GM21423 (cell line): ENCODE results near the gene ESAM.

Experiments used
- ATAC-seq: cut with Tn5 transposase; IDR thresholded peaks from one replicate; pipeline ENCODE4 v1.9.1; 2021; ENCODE audit warnings: mild to moderate bottlenecking, moderate library complexity; ENCODE audit not compliant: unreplicated experiment

The ESAM gene, protein sequence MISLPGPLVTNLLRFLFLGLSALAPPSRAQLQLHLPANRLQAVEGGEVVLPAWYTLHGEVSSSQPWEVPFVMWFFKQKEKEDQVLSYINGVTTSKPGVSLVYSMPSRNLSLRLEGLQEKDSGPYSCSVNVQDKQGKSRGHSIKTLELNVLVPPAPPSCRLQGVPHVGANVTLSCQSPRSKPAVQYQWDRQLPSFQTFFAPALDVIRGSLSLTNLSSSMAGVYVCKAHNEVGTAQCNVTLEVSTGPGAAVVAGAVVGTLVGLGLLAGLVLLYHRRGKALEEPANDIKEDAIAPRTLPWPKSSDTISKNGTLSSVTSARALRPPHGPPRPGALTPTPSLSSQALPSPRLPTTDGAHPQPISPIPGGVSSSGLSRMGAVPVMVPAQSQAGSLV

DNA sequence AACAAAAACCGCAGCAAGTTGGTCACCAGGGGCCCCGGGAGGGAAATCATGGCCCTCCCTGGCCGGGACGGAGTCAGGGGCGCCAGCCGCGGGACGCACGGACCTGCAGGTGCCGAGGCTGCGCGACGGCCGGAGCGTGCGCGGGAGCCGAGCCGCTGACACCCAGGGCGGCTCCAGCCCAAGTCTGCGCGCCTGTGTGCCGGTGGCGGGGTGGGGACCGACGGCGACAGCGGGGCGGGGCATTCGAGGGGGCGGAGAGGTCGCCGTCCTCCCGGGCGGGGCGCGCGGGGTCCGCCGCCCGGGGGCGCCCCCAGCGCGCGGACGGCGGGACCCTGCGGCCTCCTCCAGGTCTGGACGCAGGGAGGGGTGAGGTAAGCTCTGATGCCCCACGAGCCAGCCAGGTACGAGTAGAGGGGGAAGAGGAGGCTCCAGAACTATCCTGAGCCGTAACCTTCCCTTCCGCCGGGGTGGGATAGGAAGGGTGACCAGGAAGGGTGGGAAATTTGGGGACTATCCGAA lies at the start of gene ESAM:
TSS of gene ESAM (minus strand) at position 186 of the 519 bp plus-strand sequence. CDS start at position 50, 136 bp downstream.
- ATAC-seq: peak; percentile 54

- ATAC-seq: no peak
These were observed 49.5 kb upstream of the ESAM start for GRCh38 chr11:124811399-124812125.

- ATAC-seq: no peak
These were observed 45.7 kb upstream of the ESAM start for GRCh38 chr11:124807660-124808270.

DNA sequence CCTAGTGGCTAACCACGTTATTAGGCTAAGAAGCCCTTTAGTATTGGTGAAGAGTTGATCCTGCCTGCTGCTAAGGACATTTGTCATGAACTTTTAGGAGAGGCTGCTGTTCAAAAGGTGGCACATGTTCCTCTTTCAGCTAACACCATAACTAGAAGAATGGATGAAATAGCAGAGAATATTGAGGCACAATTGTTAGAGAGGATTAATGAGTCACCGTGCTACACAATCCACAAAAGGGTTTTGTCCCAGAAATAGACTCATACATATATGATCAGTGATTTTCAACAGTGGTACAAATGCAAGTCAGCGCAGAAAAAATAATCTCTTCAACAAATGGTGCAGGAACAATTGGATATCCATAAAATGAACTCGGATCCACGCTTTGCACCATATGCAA lies 45.1 kb upstream of the ESAM start:
- ATAC-seq: no peak

DNA sequence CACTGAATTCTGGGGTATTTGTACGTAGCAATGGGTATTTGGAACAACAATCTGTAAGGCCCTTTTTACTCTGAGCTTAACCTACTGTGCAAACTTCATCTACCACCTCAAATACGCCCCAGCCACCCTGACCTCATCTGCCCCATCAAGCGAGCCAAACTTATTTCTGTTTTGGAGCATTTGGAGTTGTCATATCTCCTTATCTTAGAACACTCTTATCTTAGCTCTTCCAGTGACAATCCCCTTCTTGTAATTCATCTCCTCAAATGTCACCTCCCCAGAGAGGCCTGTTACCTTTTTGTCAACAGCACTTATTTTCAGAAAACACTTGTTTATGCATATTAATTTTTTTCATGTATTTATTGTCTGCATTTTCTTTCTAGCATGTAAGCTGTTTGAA lies 42.8 kb upstream of the ESAM start:
- no peak for ATAC-seq

GRCh38 chr11:124801636-124802312 lies 39.7 kb upstream of the ESAM start:
- ATAC-seq: no peak

DNA sequence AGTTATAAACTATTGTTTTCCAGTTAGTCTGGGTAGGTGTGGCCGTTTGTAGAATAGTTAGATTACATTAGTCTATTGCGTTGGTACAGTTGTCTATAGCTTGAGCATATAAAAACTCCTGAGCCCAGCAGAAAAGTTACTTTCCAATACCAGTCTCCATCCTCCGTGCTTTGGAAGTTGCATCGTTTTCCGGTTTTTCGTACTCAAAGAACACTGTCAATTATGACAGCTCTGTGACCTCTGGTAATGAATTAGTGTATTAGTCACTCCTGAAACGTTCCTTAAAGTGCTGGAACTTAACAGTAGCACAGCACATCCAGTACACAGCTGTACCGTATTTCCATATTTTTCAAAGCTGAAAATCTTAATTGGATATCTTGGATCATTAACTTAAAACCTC lies 38.9 kb upstream of the ESAM start:
- no peak for ATAC-seq

DNA sequence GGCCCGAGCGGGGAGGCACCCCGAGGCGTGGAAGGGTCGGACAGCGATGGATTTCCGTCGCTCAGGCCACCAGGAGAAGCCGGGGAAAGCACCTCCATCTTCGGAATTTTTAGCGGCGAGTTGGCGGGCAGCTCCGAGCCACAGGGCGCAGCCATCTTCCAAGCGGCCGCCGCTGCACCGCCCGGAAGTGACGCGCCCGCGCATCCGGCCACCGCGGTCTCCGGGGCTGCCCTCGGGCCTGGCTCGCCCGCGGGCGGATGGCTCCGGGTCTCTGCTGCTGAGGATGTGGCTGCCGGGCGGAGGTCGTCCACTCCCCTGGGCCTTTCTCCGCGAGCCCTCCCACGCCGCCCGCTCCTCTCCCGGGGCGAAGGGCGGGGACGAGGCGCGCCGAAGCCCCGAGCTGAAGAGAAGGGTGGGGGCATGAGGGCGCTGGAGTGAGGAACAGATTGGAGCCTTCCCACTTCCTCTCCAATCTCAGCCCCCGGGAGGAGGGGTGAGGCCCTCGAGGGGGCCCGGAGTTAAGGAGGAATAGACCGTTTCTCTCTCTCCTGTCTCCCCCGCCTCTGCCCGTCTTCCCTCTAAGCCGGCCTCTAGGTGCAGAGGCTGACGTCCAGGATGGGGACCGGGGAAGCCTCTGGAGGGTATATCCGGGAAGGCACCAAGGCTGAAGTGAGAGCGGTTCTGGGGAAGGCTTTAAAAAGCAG lies 38.3 kb upstream of the ESAM start, which contains the start of gene MSANTD2:
TSS of gene MSANTD2 (minus strand) at position 181 of the 704 bp plus-strand sequence. CDS start at position 155, 26 bp downstream.
- peak; percentile 84 for ATAC-seq

GRCh38 chr11:124799348-124800225 lies 37.5 kb upstream of the ESAM start:
- peak; percentile 38 for ATAC-seq

DNA sequence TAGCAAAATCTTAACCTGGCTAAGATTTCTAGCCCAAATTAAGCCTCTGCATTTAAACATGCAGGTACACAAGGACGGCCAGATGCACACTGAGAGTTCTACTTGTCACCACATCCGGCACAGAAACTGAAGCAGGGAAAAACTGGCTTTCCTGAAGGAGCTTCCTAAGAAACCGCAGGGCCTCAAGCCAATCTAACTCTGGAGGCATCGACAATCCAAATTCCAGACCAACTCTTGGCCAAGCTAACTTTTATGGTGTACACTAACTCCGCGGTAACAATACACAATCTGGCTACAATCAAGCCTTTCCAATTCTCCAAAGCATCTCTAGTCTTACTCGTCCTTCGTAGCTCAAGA lies 36.9 kb upstream of the ESAM start:
- peak; percentile 20 for ATAC-seq

DNA sequence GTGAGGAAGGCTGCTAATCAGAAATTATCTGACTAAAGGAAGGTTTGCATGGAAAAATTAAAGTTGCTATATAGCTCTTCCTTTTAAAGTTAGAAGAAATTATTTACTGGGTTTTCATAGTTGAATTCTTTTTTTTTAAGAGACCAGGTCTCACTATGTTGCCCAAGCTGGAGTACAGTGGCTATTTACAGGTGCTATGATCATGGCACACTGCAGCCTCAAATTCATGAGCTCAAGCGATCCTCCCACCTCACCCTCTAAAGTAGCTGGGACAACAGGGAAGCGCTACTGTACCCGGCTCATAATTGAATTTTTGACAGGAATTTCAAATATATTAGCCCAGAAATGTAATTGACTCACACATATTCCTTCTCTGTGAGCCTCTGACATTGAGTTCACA lies 34.2 kb upstream of the ESAM start:
- ATAC-seq: no peak

- ATAC-seq: peak; percentile 57
These were observed 31.6 kb upstream of the ESAM start for GRCh38 chr11:124793466-124794278.

DNA sequence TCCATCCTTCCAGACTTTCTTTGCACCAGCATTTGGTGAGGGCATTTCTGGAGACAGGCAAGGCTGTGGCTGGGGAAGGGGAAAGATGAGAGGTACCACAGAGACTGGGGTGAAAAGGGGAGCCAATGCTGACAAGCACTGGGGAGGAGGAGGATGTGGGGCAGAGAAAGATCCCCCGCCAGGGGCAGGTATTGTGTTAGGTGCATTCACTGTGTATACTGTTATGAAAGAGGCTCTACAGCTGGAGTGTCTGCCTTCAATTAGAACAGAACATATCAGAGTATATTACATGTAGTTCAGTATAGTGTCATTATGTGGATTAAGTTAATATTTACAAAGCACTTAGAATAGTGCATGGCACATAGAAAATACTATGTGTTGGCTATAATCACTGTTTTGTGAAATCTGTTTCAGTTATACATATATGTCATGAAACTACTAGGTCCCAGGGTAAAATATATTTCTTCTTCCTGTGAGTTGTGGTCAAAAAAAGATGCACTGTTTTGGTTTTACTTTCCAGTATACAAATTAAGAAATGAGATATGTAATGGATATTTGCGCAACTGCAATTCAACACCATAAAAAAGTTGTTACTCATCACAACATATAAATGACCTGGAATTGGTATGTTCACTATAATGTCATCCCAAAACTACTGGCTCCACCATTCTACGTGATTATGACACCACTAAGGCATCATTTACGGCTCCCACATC lies 29.7 kb upstream of the ESAM start:
- ATAC-seq: peak; percentile 73

- ATAC-seq: no peak
These were observed 26.4 kb upstream of the ESAM start for GRCh38 chr11:124788521-124788920.

GRCh38 chr11:124784051-124784450 lies 22.0 kb upstream of the ESAM start:
- ATAC-seq: no peak

- ATAC-seq: no peak
These were observed 20.9 kb upstream of the ESAM start for GRCh38 chr11:124783002-124783401.

- ATAC-seq: no peak
These were observed 17.5 kb upstream of the ESAM start for GRCh38 chr11:124779568-124779967.

DNA sequence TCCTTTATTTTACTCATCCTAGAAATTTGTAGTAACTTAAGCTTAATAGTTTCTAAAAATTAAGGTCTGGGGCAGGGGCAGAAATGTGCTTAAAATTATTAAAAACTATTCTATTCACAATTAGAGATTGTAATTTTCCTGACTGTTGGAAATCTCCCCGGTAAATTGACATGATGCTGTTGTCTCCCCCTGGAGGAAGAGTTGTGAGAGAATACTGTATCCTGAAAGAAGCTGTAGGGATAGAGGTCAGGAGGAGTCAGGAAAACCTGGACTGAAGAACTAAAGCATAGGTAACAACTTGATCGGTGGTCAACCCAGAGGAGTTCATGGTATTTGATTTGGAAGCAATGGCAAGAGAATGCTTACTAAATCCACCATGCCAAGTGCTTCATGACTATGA lies 16.2 kb upstream of the ESAM start:
- ATAC-seq: no peak
